Measurements from ENCODE around the gene PLXNA4. TPM values are rescaled to one million over a fixed set of nuclear protein-coding genes. Genes with fewer than 3 reads are reported as not detected.

Gene PLXNA4
- total and polyA plus RNA-seq, 12 donors: 0.83 to 17.0 (median 11.5) TPM

DNA sequence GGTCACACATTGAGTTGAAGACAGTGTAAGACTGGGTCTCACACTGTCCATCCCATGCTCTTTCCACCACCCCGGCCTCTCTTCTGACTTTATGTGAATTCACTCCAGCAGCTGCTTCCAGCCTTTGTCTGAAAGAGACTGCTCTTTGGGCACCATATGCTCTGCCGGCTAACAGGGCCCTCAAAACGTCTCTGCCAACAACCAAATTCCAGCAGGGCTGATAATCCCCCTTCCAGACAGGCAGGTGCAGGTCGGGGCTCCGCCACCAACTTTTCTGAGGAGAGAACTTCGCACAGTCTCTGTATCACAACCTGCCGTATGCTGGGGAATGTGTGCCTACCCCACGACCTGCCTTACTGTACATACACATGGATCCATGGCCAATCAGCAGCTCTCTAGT, 64.3 kb downstream of the PLXNA4 start:
- 82 to 84% methylated on average over 8 of the region's 8 CpGs for WGBS, 2 donors
- Histone ChIP-seq H3K4me3 (no peak overlapping the region), H3K27ac (no peak overlapping the region), H3K4me1 (peaks cover 0 to 40% (median 11%) of the 10 kb centered on the region in 9 donors), H3K36me3 (peaks cover 0 to 6% (median 0%) of the 10 kb centered on the region in 9 donors), H3K27me3 (no peaks in the 10 kb centered on the region), H3K9me3 (no peaks in the 10 kb centered on the region)
- TF ChIP-seq, protein P1, sequence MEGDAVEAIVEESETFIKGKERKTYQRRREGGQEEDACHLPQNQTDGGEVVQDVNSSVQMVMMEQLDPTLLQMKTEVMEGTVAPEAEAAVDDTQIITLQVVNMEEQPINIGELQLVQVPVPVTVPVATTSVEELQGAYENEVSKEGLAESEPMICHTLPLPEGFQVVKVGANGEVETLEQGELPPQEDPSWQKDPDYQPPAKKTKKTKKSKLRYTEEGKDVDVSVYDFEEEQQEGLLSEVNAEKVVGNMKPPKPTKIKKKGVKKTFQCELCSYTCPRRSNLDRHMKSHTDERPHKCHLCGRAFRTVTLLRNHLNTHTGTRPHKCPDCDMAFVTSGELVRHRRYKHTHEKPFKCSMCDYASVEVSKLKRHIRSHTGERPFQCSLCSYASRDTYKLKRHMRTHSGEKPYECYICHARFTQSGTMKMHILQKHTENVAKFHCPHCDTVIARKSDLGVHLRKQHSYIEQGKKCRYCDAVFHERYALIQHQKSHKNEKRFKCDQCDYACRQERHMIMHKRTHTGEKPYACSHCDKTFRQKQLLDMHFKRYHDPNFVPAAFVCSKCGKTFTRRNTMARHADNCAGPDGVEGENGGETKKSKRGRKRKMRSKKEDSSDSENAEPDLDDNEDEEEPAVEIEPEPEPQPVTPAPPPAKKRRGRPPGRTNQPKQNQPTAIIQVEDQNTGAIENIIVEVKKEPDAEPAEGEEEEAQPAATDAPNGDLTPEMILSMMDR (IDR thresholded peaks at IDR 0.05): no peak
- ATAC-seq (no peak), DNase-seq (no peak)
- intact Hi-C loops (cut with DNase I): loop anchor here in 2 of 10 donors (10.0 kb wide), 2 partner anchors 53 to 63 kb away; partner anchors contain the start of gene PLXNA4 (in 1 of the 2)

DNA sequence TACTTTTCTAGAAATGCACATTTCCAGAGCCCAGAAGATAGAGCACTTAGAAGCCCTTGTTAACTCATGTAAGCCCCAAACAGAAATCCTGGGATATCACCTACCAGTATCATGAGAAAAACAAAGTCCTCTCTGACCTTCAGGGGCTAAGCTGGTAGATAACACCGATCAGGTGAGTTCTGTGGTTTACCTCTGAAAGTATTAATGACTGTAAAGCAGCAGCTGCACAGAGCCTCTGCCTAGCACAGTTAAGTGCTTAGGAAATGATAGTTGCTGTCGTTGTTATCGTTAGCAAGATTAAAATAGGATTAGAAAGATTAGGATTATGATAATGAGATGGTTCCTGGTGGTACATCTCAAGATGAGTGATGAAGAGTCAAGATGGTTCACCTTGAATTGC, 64.9 kb downstream of the PLXNA4 start:
- 81 to 83% methylated on average over 3 of the region's 3 CpGs for WGBS, 2 donors
- H3K4me3 ChIP-seq: no peak overlapping the region
- ATAC-seq (no peak), DNase-seq (no peak)
- TF ChIP-seq, protein P1 (IDR thresholded peaks at IDR 0.05): no peak
- peaks cover 0 to 9% (median 0%) of the 10 kb centered on the region in 9 donors for H3K36me3 ChIP-seq
- intact Hi-C loops (cut with DNase I): loop anchor here in 2 of 10 donors (10.0 kb wide), 2 partner anchors 53 to 63 kb away; partner anchors contain the start of gene PLXNA4 (in 1 of the 2)
- H3K4me1 ChIP-seq: peaks cover 0 to 34% (median 11%) of the 10 kb centered on the region in 9 donors
- H3K9me3 ChIP-seq: no peaks in the 10 kb centered on the region
- H3K27me3 ChIP-seq: no peaks in the 10 kb centered on the region
- H3K27ac ChIP-seq: no peak overlapping the region

DNA sequence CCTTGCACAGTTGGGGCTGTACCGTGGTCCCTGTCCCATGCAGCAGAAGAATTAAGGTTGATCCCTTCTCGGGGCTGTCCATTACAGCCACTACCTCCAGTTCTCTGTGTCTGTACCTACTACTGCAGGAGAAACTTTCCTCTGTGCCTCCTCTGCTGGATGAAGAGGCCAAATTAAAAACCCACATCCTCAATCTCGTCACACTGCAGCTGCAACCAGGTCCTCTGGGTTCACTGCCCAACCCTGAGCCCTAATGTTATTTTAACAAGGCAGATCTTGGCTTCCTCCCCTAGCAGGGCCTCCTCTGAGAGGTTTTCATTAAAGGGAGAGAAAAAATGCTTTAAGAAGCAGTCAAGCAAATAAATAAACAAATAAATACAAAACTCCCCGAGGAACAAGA, 66.6 kb downstream of the PLXNA4 start:
- H3K27me3 ChIP-seq: no peaks in the 10 kb centered on the region
- no peak overlapping the region for H3K27ac ChIP-seq
- H3K4me3 ChIP-seq: no peak overlapping the region
- peaks cover 0 to 25% (median 10%) of the 10 kb centered on the region in 9 donors for H3K4me1 ChIP-seq
- H3K36me3 ChIP-seq: peaks cover 0 to 9% (median 0%) of the 10 kb centered on the region in 9 donors
- intact Hi-C loops (cut with DNase I): loop anchor here in 7 of 10 donors (10.0 kb wide), 4 partner anchors 55 to 195 kb away; partner anchors contain the start of gene PLXNA4 (in 2 of the 7)
- 62 to 64% methylated on average over 4 of the region's 4 CpGs for WGBS, 2 donors
- TF ChIP-seq, protein P1 (IDR thresholded peaks at IDR 0.05): no peak
- H3K9me3 ChIP-seq: no peaks in the 10 kb centered on the region
- peak in 2 of 8 donors; percentile 6 to 33 for ATAC-seq
- DNase-seq: no peak

DNA sequence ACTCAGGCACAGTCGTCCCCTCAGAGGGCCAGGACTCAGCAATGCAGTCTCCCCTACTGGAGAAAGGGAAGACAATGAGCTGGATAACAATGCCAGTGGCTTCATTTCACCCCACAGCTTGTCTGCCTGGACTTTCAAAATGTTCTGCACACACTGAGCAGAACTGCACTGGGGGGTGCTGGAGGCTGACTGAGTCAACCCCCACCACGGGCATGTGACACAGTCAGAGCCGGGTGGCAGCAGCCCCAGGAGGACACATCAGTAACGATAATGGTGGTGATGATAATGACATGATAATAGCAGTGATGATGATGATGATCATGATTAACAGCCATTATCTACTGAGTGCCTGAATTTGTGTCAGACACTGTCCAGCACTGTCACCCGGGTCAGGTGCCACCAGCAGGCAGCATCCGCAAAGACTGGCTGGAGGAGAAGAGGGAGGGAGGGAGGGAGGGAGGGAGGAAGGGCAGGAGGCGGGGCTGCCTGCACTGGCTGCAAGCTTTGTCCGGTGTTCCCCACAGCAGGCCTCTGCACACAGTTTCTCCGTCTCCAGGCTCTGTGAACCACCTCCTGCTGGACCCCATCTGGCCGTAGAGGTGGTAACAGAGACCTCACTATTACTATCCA, 67.4 kb downstream of the PLXNA4 start:
- no peak overlapping the region for H3K4me3 ChIP-seq
- no peaks in the 10 kb centered on the region for H3K27me3 ChIP-seq
- H3K36me3 ChIP-seq: peaks cover 0 to 9% (median 0%) of the 10 kb centered on the region in 9 donors
- H3K27ac ChIP-seq: peak overlapping the region in 1 of 10 donors; percentile 28
- peak; percentile 29 to 32 for DNase-seq
- intact Hi-C loops (cut with DNase I): loop anchor here in 6 of 10 donors (10.0 kb wide), 3 partner anchors 66 to 194 kb away; partner anchors contain the start of gene PLXNA4 (in 1 of the 6)
- 27 to 37% methylated on average over 10 of the region's 10 CpGs for WGBS, 2 donors
- TF ChIP-seq, protein P1 (IDR thresholded peaks at IDR 0.05): peak in 1 of 9 donors; percentile 8
- H3K9me3 ChIP-seq: no peaks in the 10 kb centered on the region
- peak; percentile 65 to 89 (median 76) for ATAC-seq
- peaks cover 0 to 25% (median 10%) of the 10 kb centered on the region in 9 donors for H3K4me1 ChIP-seq

All from heart right ventricle (tissue), 16 donors.